GM18861 (cell line): ENCODE data around the gene CST4.
"Not testable (repeated sequence)": the region's sequence is repeated elsewhere in the genome, so short reads cannot be mapped to it uniquely, and the experiment has no call there.

Source experiments
- ATAC-seq: cut with Tn5 transposase; IDR thresholded peaks from one replicate; pipeline ENCODE4 v1.9.1; 2021; ENCODE audit not compliant: unreplicated experiment

Gene CST4

DNA sequence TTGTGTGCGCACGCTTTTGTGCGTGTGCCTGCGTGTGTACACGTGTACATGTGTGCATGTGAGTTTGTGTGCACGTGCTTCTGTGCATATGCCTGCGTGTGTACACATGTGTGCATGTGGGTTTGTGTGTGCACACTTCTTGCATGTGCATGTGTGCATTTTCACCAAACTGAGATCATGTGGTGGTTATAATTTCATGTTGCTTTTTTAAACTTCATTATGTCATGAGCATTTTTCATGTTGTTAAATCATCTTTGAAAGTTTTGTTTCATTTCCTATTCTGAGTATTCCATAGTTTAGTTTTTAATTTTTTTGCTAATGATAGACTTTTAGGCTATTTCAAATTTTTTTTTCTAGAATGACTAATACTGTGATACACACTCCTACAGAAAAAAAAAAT, 44.7 kb downstream of the CST4 start:
- ATAC-seq: no peak

DNA sequence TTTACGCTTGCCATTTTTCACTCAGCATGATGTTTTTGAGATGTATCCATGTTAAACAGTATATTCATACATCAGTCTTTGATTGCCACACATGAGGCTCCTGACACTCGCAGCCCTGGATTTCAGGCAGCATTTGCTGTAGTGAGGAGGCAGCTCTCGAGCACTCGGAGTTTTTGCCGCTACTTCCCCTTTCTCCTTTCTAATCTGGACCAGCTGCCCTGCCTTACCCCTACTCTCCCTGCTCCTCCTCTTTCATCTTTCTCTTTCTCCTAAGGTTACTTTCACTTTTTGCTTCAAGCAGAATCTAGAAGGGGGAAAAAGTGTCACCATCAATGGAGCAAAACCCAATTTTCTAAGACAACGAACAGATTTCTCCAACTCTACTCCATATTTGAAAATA, 45.2 kb downstream of the CST4 start:
- no peak for ATAC-seq

DNA sequence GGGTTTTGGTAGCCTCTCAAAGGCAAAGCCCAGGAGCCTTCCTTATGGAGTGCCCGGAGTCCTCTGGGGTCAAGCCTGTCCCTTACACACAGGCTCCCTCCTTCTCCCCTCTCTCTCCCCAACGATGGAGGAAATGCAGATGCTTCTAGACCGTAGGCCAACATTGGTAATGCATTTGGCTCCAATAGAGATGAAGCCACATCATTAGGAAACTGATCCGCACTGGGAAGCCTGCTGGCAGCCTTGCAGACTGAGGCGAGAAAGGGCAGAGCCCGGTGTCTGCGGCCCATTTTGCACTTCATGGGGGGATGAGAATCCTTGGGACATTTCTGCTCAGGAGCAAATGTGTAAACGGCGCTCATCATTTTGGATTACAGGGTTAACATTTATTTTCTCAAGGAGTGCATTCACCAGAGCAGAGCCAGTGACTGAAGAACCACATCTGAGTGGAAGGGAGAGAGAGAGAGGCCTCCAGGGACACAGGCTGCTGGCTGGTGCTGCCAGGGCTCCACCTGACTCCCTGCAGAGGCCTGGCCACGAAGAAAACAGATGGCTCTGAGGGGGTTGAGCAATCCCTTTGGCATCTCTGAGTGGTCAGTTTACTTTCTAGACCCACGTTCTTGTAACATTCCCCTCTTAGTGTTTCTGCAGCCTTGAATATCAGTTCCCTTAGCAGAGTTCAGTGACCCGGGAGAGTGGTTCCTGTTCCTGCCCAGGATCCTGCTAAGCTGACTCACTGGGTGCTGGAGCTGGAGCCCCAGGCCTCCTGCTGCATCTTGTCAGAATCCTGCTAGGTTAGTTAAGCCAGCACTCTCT, 46.7 kb downstream of the CST4 start:
- no peak for ATAC-seq

DNA sequence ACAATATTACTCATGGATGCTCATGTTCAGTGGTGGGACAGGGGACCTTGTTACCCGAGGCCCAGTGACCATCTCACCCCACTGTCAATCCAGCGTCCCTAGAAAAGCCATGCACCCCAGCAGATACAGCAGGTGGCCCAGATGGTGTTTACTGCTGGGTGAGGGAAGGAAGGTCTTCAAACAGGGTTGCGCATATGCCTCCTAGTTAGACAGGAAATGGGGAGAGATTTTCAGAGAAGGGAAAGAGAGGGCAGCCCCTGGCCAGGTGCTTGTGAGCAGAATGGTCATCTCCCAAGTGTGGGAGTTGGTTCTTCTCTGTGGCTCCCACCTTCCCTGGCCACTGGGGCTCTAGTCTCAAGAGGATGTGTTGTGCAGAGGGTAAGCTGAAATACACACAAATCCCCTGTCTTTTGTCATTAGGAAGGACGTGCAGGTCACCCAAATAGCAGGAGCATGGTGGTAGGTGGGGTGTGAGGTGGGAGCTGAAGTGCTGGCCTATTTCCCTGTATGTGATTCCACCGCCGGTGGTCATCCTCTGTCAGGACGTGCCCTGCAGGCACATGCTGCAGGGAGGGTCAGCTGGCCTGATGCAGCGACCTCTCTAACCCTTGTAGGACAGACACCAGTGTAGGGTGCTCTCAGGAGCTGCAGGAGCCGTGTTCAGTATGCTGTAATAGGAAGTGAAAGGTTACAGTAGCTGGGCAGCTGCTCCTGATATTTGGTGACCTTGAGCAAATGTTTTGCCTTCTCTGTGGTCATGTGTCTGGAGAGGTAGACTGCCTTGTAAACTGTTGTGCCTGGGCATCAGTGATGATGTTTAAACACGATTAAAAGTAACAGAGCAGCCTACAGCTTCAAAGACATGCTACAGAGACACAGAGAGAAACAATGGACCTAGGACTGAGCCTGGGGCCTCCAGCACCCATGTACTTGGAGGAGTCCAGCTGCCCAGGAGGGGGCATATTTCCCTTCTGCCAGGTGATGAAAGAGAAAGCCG, 47.9 kb downstream of the CST4 start:
- no peak for ATAC-seq

DNA sequence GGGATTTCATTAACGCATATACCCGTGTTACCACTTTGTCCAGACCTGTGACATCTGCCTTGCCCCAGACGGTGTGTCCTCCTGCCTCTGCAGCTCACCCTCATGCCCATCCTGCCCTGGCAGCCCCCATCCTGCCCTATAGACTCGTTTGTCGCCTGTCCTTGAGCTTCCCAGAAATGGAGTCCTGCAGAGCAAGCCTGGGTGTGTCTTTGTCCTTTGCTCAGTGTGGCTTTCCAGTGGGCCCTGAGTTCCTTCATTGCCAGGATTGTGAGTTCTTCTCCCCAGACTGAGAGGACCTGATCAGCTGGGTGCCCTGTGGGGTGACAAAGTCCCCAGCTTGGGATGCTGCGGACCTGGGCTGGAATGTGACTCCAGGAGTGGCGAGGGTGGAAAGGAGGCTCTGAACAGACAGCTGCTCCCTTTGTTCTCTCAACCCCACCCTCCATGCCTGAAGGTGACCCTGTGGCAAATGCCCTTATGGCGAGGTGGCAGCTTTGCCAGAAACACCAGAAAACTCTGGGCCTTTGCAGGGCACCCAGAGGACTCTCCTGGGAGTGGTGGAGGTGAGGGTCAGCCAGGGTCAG, 48.7 kb downstream of the CST4 start:
- ATAC-seq: no peak

DNA sequence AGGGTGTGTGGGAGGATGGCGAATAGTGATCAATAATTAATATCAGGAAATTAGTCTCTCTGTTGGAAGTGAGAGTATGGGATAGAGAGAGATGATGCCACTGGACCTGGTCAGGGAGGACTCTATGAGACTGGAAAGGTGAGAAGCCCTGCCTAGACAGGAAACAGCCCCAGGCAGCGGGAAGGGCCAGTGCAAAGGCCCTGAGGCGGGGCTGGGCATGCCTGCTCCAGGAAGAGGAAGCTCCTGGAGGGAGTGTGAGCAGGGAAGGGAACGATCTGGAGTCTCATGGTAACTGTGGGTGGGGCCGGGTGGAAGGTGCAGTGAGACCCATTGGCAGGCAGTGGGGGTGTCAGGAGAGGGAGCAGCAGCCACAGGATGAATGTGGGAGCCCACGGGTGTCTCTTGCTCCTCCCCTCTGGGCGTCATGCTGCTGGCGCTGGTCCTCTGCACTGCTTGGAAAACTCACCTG, 49.3 kb downstream of the CST4 start:
- no peak for ATAC-seq

DNA sequence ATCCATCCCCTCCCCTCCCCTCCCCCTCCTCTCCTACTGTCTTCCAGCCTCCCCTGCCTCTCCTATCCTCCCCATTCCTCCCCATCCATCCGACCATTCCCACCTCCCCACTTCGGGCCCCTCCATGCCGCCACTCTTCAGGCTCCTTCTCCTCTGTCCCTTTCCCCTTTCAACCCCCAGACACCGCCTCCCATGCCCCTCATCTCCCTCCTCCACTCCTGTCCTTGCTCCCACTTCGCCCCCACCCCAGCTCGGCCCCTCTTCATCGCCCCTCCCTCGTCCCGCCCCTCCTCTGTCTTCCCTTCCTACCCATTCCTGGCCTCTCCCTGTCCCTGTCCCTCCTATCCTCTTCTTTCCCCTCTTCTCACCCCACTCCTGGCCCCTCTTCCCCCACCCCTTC, 50.5 kb downstream of the CST4 start:
- ATAC-seq: no peak

DNA sequence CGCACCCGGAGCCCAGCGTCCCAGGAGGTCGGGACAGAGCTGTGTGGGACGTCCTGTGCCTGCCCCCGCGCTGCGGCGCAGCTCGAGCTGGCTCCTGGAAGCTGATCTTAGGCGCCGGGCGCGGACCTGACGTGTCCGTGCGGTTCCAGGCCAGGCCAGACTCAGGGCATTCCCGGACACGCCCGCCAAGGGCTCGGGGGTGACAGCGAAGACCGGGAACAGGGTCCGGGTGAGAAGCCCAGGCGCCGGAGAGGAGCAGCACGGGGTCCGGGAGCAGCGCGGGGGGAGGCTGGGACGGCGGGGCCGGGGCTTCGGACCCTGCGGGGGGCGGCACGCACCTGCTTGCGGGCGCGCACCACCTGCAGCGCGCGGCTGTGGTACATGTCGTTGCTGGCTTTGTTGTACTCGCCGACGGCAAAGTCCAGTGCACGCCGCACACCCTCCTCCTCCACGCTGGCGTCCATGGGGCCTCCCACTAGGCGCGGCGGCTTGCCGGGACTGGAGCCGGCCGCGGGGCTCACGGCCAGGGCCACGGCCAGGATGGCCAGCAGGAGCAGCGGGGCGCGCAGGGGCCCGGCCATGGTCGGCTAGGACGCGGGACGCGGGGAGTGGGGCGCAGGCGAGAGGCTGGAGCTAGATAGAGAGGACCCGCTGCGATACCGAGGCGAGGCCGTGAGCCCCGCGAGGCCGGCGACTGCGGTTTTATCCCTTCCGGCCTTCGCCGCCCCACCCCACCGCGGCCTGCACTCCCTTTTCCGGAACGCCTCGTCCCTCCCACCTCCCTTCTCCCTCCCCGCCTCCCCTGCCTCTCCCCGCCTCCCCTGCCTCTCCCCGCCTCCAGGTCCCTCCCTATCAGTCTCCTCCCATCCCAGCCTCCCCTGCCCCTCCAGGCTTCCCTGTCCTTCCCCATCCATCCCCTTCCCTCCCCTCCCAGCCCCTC, 51.3 kb downstream of the CST4 start, which contains the start of gene CST3:
Gene CST3 (minus strand): TSS at position 674 of the 940 bp plus-strand sequence. CDS start 93 bp downstream, at position 581.
- ATAC-seq: no peak

DNA sequence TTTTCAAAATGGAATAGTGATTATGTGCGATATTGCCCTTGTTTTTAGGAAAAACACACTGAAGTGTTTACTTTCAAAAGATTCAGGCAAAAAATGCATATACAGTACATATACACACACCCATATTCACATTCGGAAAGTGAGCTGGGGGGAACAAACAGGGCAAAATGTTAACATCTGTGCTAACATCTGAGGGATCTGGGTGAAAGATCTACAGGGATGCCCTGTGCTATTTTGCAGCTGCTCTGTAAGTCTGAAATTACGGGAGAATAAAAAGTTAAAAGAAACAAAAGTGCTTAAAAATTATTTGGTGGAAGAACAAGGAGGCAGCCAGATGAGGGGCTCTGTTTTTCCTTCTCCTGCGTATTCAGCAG, 51.9 kb downstream of the CST4 start:
- no peak for ATAC-seq

DNA sequence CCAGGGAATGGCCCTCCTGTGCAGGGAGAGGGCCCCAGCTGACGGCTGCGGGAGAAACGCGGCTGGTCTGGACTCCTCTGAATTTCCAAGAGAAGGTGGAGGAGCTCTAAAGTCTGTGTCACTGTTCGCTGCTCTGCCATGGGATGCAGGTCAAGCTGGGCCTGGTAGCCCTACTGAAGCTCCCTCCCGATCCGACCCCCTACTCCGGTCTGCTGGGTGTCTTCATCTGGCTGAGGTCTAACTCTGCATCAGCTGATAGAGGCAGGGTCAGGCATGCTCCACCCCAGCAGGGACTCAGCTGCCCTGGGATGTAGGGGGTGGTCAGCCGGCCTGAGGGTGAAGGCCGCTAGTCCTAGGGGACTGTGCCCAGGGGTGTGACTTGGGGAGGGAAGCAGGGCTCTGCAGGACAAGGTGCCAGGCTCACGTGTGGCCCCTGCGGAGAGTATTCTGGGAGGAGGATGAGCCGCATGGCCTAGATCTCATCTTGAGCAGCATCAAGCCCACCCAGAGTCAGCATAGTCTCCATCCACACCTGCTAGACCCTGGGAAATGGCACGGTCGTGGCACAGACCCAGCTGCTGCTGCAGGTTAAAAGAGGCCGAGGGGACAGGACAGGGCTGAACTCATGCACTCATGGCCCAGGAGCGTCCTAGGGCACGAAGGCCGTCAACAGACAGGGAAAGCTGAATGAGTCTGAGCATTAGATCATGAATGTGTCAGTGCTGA, 52.5 kb downstream of the CST4 start:
- no peak for ATAC-seq

DNA sequence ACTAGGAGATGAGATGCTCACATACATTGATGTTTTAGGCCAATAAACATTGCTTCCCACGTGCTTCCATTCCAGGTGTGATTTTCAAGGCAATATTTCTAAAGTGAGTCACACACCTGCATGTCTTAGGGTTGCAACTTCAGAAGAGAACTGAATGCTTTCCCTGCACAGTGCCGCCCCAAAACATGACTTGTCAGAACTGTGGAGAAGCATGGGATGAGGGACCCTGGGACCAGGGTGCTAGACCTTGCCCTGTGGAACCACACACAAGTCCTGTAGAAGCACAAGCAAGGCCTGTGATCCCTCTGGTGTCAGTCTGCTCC, 53.1 kb downstream of the CST4 start:
- ATAC-seq: not testable (repeated sequence)
